Lung (tissue), 12 donors: ENCODE measurements around the gene MIPEP. TPM values are rescaled to one million over a fixed set of nuclear protein-coding genes. Genes with fewer than 3 reads are reported as not detected.

Experiments
- ATAC-seq: fragments of 200-7000 bp; cut with Tn5 transposase; one replicate; pipeline ENCODE4 v1.9.1; 2020; ENCODE audit warnings: moderate number of reproducible peaks; ENCODE audit not compliant: insufficient read depth, low FRiP score
- DNase-seq, 3 donors: peaks; one replicate each; pipeline ENCODE4 v3.0.0-alpha.2; 2013 to 2017
- H3K27ac ChIP-seq, 2 donors: one replicate each; pipeline ENCODE4 v1.5.1; 2013; ENCODE audit warnings: mild to moderate bottlenecking in 2 of 2, moderate library complexity in 2 of 2, control low read depth in 1 of 2, inconsistent platforms in 1 of 2, low read depth in 1 of 2, low read length in 1 of 2
- H3K27me3 ChIP-seq, 3 donors: one replicate each; pipeline ENCODE4 v1.5.1; 2013; ENCODE audit warnings: low read length in 2 of 3; ENCODE audit not compliant: control insufficient read depth in 3 of 3, insufficient read depth in 3 of 3
- H3K36me3 ChIP-seq, 4 donors: one replicate each; pipeline ENCODE4 v1.5.1; 2013; ENCODE audit warnings: low read length in 4 of 4, mild to moderate bottlenecking in 1 of 4, moderate library complexity in 1 of 4; ENCODE audit not compliant: control insufficient read depth in 4 of 4, insufficient read depth in 4 of 4
- H3K4me1 ChIP-seq, 5 donors: one replicate each; pipeline ENCODE4 v1.5.1; 2013; ENCODE audit warnings: low read length in 5 of 5, mild to moderate bottlenecking in 2 of 5, moderate library complexity in 1 of 5; ENCODE audit not compliant: control insufficient read depth in 5 of 5, insufficient read depth in 5 of 5
- H3K4me3 ChIP-seq: one replicate; pipeline ENCODE4 v1.5.1; 2013; ENCODE audit warnings: mild to moderate bottlenecking, control low read depth, moderate library complexity
- H3K9ac ChIP-seq, 2 donors: one replicate each; pipeline ENCODE4 v1.5.1; 2013; ENCODE audit warnings: low read length in 2 of 2, control low read depth in 1 of 2; ENCODE audit not compliant: insufficient read depth in 1 of 2
- H3K9me3 ChIP-seq, 4 donors: one replicate each; pipeline ENCODE4 v1.5.1; 2013; ENCODE audit warnings: low read length in 3 of 4, mild to moderate bottlenecking in 1 of 4, moderate library complexity in 1 of 4; ENCODE audit not compliant: control insufficient read depth in 4 of 4, insufficient read depth in 3 of 4
- WGBS, 2 donors: extraction: QIAGEN DNeasy Blood & Tissue Kit; methylation state at CpG; one replicate each; pipeline ENCODE4 v1.1.7; 2013; 5-methylcytosine and 5-hydroxymethylcytosine counted together
- polyA plus RNA-seq, 2 donors: library from polyadenylated mRNA; stranded (reverse); fragments of 200-250 nt; gene quantifications; one replicate each; pipeline ENCODE4 v1.2.1, GENCODE V29; 2013
- total RNA-seq, 2 donors: library from RNA; depleted of rRNA in 1 of 2; stranded (reverse); fragments of >200 nt in 1 of 2; gene quantifications; one replicate each; pipeline ENCODE4 v1.2.1, GENCODE V29; 2014 to 2021
- TF ChIP-seq, protein P1 (sequence below): IDR thresholded peaks from 2 replicates; pipeline ENCODE4 v1.5.1; 2012; ENCODE audit warnings: mild to moderate bottlenecking; ENCODE audit errors: control extremely low read depth, extremely low read depth
- donor health status: control.
- donor health status: control.
- donor health status: Bipolar disorder and iron deficiency.
- donor health status: healthy.
- donor health status: DM: yes; HTN: yes; CAD: no.

Gene MIPEP
- total and polyA plus RNA-seq, 4 donors: 12.9 to 35.1 (median 25.3) TPM

DNA sequence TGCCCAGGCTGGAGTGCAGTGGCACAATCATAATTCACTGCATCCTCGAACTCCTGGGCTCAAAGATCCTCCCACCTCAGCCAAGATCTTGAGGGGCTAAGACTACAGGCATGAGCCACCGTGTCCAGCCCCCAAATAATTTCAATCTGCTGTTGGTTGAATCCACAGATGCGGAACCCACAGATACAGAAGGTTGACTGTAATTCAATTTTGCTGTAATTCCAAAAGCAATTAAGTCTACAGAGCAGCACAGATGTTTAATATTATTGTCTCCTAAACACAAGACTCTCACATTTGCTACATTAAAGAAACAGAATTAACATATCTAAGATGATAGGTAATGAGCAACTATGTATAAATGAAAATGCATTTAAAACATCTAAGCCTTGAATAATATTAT is 75.6 kb downstream of the MIPEP start:
- WGBS, 2 donors: 91 to 95% methylated on average over 3 of the region's 3 CpGs
- TF ChIP-seq, protein P1, sequence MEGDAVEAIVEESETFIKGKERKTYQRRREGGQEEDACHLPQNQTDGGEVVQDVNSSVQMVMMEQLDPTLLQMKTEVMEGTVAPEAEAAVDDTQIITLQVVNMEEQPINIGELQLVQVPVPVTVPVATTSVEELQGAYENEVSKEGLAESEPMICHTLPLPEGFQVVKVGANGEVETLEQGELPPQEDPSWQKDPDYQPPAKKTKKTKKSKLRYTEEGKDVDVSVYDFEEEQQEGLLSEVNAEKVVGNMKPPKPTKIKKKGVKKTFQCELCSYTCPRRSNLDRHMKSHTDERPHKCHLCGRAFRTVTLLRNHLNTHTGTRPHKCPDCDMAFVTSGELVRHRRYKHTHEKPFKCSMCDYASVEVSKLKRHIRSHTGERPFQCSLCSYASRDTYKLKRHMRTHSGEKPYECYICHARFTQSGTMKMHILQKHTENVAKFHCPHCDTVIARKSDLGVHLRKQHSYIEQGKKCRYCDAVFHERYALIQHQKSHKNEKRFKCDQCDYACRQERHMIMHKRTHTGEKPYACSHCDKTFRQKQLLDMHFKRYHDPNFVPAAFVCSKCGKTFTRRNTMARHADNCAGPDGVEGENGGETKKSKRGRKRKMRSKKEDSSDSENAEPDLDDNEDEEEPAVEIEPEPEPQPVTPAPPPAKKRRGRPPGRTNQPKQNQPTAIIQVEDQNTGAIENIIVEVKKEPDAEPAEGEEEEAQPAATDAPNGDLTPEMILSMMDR: no peak

DNA sequence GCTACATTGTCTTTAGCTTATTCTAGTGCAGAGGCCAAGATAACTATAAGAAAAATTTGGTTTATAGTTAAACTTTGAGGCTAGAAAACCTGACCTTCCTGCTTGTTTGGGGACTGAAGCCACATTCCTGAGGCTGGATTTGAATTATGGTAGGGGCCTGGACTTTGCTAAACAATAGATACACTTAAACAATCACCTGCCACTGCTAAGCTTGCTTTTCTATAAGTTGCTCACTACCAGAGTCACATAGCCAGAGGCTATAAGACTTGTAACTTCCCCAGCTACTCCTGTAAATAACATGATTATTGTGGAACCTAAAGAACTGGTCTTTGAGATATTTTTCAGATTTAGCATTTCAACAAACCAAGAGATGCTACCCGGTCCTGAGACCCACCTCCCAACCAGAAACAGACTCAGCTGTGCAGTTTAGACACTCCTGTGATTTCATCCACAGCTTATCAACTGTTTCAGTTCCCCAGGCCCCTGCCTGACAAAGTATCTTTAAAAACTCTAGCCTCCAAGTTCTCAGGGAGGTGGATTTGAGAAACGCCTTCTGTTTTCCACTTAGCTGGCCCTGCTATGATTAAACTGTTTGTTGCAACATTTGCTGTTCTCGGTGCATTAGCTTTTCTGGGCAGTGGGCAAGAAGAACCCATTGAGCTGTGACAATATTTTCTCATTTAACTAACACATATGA is 77.7 kb downstream of the MIPEP start:
- H3K4me1 ChIP-seq: peaks cover 0 to 42% (median 12%) of the 10 kb centered on the region in 5 donors
- H3K27ac ChIP-seq: no peak overlapping the region
- DNase-seq (peak in 2 of 3 donors; percentile 57 to 87), ATAC-seq (no peak)
- no peaks in the 10 kb centered on the region for H3K27me3 ChIP-seq
- TF ChIP-seq, protein P1: no peak
- H3K36me3 ChIP-seq: peaks cover 0 to 3% (median 0%) of the 10 kb centered on the region in 4 donors
- no peaks in the 10 kb centered on the region for H3K9me3 ChIP-seq
- H3K9ac ChIP-seq: peak overlapping the region in 1 of 2 donors; percentile 28
- H3K4me3 ChIP-seq: no peak overlapping the region
- 71 to 81% methylated on average over 3 of the region's 3 CpGs for WGBS, 2 donors

More for the DNA sequence above, 75.6 kb downstream of the MIPEP start:
- Histone ChIP-seq H3K9ac (no peak overlapping the region), H3K36me3 (peaks cover 0 to 10% (median under 1%) of the 10 kb centered on the region in 4 donors), H3K4me1 (peaks cover 0 to 27% (median 12%) of the 10 kb centered on the region in 5 donors), H3K4me3 (no peak overlapping the region), H3K9me3 (no peaks in the 10 kb centered on the region), H3K27ac (no peak overlapping the region), H3K27me3 (no peaks in the 10 kb centered on the region)
- no peak for ATAC-seq
- DNase-seq: no peak

DNA sequence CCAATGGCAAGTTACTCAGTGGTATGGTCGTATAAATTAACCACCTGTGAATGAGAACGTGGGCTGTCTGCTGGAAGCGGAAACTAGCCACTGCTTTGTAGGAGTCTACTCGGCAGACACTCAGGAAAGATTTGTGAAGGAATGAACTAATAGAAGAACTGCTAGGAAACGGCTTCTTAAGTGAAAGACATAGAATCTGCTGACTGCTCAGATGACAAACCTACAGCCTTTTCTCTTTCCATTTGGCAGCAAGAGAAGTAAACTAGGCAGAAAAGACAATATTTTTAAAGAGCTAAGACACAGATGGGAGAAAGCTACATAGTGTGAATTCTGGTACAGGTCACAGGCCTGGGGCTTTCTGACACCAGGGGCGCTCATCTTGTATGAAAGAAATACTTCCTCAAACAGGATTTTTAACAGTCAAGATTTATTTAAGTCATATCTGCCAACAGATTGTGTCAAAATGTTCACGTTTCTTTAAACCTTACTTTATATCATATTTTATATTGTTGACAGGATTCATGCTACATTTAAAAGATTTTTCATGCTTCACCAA is 78.4 kb downstream of the MIPEP start:
- 69 to 73% methylated on average over 7 of the region's 7 CpGs for WGBS, 2 donors
- H3K9me3 ChIP-seq: no peaks in the 10 kb centered on the region
- H3K27ac ChIP-seq: no peak overlapping the region
- TF ChIP-seq, protein P1: no peak
- H3K9ac ChIP-seq: no peak overlapping the region
- no peak overlapping the region for H3K4me3 ChIP-seq
- H3K36me3 ChIP-seq: peaks cover 0 to under 1% (median 0%) of the 10 kb centered on the region in 4 donors
- peaks cover 0 to 44% (median 12%) of the 10 kb centered on the region in 5 donors for H3K4me1 ChIP-seq
- ATAC-seq (no peak), DNase-seq (peak in 1 of 3 donors; percentile 50)
- H3K27me3 ChIP-seq: no peaks in the 10 kb centered on the region
